Posterior vena cava (tissue), 2 donors: ENCODE results near the gene SLC35F2. TPM values are rescaled to one million over a fixed set of nuclear protein-coding genes. Genes with fewer than 3 reads are reported as not detected.
"Not testable (repeated sequence)": the region's sequence is repeated elsewhere in the genome, so short reads cannot be mapped to it uniquely, and the experiment has no call there.

ENCODE experiments used
- DNase-seq: peaks from one replicate; pipeline ENCODE4 v3.0.0-alpha.2; 2020; ENCODE audit warnings: low spot score
- intact Hi-C, 2 donors: fragments of 100-400 bp; cut with DNase I; formaldehyde crosslinking; loops; one replicate each; pipeline versions ENCODE4 v1.14.1 to v1.14.2; 2022 to 2023
- total RNA-seq, 2 donors: library from RNA; stranded (reverse); fragmentation: NEBNext Ultra II Directional; extraction: Animal tissue kit (Norgen Biotek cat#: 25700); gene quantifications; one replicate each; pipeline ENCODE4 v1.2.1, GENCODE V29; 2021
- donor health status: DM: yes; HTN: yes; CAD: no.
- donor health status: DM: yes; HTN: yes; CAD: no.

Gene SLC35F2
- total RNA-seq, 2 donors from 2014 or later: 7.4 to 10.2 TPM

- no peak for DNase-seq
These were observed 10.2 kb downstream of the SLC35F2 start for GRCh38 chr11:107848345-107848744.

GRCh38 chr11:107847184-107847583 lies 11.4 kb downstream of the SLC35F2 start:
- no peak for DNase-seq

More at GRCh38 chr11:107848345-107848744, 10.2 kb downstream of the SLC35F2 start:
- intact Hi-C loops: no loop called here

GRCh38 chr11:107844041-107844440 lies 14.5 kb downstream of the SLC35F2 start:
- intact Hi-C loops: no loop called here
- DNase-seq: no peak

More at GRCh38 chr11:107847184-107847583, 11.4 kb downstream of the SLC35F2 start:
- intact Hi-C loops: no loop called here

- no peak for DNase-seq
- intact Hi-C loops: no loop called here
These were observed 16.0 kb downstream of the SLC35F2 start for GRCh38 chr11:107842412-107843100.

GRCh38 chr11:107840129-107840484 lies 18.5 kb downstream of the SLC35F2 start:
- no peak for DNase-seq
- intact Hi-C loops: no loop called here

GRCh38 chr11:107836851-107837250 lies 21.7 kb downstream of the SLC35F2 start:
- no peak for DNase-seq
- intact Hi-C loops: no loop called here

- DNase-seq: no peak
- intact Hi-C loops: no loop called here
These were observed 23.6 kb downstream of the SLC35F2 start for GRCh38 chr11:107834995-107835394.

GRCh38 chr11:107833926-107834325 lies 24.7 kb downstream of the SLC35F2 start:
- intact Hi-C loops, DNase-seq: not testable (repeated sequence)

GRCh38 chr11:107830915-107831540 lies 27.6 kb downstream of the SLC35F2 start:
- intact Hi-C loops: no loop called here

GRCh38 chr11:107827041-107827440 lies 31.5 kb downstream of the SLC35F2 start:
- no peak for DNase-seq
- intact Hi-C loops: no loop called here

More at GRCh38 chr11:107830915-107831540, 27.6 kb downstream of the SLC35F2 start:
- no peak for DNase-seq

GRCh38 chr11:107825875-107826274 lies 32.7 kb downstream of the SLC35F2 start:
- no peak for DNase-seq
- intact Hi-C loops: no loop called here

- no peak for DNase-seq
These were observed 33.8 kb downstream of the SLC35F2 start for GRCh38 chr11:107824668-107825369.

GRCh38 chr11:107821199-107821927 lies 37.2 kb downstream of the SLC35F2 start:
- DNase-seq: no peak
- intact Hi-C loops: no loop called here

More at GRCh38 chr11:107824668-107825369, 33.8 kb downstream of the SLC35F2 start:
- intact Hi-C loops: no loop called here

GRCh38 chr11:107819361-107820014 lies 39.1 kb downstream of the SLC35F2 start:
- intact Hi-C loops: no loop called here
- no peak for DNase-seq

GRCh38 chr11:107818491-107818890 lies 40.1 kb downstream of the SLC35F2 start:
- no peak for DNase-seq
- intact Hi-C loops: no loop called here

- intact Hi-C loops: no loop called here
These were observed 42.6 kb downstream of the SLC35F2 start for GRCh38 chr11:107816028-107816427.

GRCh38 chr11:107810875-107811274 lies 47.7 kb downstream of the SLC35F2 start:
- intact Hi-C loops: no loop called here
- DNase-seq: no peak

More at GRCh38 chr11:107816028-107816427, 42.6 kb downstream of the SLC35F2 start:
- DNase-seq: no peak

- intact Hi-C loops: no loop called here
These were observed 50.1 kb downstream of the SLC35F2 start for GRCh38 chr11:107808521-107808920.

GRCh38 chr11:107804971-107805370 lies 53.6 kb downstream of the SLC35F2 start:
- intact Hi-C loops: no loop called here
- no peak for DNase-seq

More at GRCh38 chr11:107808521-107808920, 50.1 kb downstream of the SLC35F2 start:
- no peak for DNase-seq
